ENCODE data around the gene FSTL4.

FSTL4 gene

DNA sequence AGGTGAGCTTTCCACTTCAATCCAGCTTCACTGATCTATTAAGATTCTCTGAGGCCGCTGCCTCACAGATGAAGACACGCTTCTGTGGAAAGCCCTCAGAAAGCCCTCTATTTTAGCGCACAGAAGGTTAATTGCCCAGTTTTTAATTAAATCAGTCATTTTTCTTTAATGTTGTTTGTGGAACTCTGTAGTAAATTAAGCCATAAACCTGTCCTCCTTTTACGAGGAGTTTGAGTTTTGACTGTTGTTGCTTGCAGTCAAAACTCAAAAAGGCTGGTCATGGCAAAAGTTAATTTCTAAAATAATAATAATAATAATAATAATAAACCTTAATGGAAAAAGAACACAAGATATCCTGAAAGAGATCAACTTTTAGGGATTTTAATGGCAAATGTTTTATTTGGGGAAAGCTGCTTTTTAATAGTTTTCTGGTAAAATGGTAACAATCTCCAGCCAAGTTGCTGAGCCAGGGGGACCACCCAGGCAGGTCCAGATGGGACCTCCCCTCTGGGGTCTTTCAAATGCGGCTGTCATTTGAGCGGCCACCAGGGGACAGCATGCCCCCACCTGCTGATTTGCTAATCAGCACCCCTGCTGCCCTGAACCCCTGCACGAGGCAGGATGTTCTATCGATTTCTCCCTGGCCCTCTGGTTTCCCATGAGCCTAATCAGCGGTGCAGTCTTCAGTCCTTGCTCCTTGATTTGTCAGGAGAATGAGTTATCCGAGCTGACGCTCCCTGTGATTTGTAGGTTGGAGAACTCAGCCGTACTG is 247.2 kb downstream of the FSTL4 start:
- no peak for DNase-seq (ENCODE audit: low read depth)

- no peak for DNase-seq (ENCODE audit: low read depth)
These were observed 248.3 kb downstream of the FSTL4 start for GRCh38 chr5:133363807-133364587.

DNA sequence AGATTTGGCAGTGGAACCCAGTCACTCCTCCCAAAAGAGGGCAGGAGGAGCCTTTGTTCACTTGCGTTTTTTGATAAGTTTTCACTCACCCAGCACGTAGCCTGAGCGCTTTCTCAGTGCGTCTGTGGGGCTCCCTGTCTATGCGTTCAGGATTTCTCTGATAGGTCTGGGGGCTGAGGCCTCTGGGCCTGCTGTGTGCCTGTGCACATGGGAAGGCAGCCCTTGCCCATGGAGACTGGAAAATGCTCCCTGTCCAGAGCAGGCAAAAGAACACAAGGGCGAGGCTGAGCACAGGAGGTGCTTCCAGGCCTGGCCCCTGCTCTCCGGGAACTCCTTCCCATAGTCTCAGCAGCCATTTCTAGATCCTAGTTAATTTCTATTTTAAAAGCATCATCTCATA is 249.9 kb downstream of the FSTL4 start:
- no peak for DNase-seq (ENCODE audit: low read depth)

DNA sequence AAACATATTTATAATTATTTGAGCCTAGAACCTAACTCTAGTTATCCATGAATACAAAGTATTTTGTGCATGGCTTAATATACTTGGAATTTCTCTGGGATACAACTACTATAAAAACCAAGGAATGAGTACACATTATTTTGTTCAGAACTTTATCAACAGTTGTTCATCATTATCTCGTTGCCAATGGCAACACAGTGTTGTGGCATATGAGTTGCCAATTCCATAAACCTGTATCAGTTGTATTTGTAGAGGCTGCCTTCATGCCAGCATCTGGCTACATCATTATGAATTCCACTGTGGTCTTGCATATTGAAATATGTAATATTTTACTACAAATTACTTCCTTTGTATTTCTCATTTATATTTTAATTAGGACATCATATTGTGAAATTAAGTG is 250.4 kb downstream of the FSTL4 start:
- DNase-seq (ENCODE audit: low read depth): no peak

- no peak for DNase-seq (ENCODE audit: low read depth)
These were observed 251.5 kb downstream of the FSTL4 start for GRCh38 chr5:133360693-133361472.

GRCh38 chr5:133359861-133360260 is 252.5 kb downstream of the FSTL4 start:
- DNase-seq (ENCODE audit: low read depth): no peak

DNA sequence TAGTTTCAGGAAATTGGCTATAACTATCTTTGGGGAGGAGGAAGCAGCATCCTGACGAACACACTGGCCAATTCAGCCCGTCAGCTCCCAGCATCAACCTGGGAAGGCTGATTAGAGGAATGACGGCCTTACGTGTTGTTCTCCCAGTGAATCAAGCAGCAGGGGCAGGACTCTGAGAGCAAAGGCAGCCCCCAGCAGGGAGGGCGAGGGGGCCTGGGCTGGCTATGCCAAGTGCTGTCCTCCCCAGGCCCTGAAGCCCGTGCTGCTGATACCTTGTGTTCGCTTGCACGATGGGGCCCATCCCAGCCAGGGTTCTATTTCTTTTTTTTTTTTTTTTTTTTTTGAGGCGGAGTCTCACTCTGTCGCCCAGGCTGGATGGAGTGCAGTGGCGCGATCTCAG is 254.1 kb downstream of the FSTL4 start:
- DNase-seq (ENCODE audit: low read depth): no peak

DNA sequence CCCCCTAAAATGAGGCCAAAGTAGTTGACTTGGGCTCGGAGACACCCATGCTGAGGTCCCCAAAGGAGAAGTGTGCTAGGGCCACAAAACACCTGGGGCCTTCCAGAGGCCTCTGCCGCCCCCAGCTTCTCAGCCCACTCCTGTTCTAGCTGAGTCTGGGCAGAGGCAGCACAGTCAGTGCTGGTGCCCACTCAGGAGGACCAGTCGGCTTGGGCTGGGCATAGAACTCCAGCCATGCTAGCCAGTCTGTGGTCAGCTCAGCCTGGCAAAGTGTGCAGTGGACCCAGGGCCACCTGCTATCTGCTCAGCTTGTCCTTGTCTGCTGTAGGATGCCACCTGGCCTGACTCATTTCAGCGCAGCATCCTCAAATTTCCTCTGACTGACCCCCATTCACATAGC is 254.6 kb downstream of the FSTL4 start:
- DNase-seq (ENCODE audit: low read depth): no peak

DNA sequence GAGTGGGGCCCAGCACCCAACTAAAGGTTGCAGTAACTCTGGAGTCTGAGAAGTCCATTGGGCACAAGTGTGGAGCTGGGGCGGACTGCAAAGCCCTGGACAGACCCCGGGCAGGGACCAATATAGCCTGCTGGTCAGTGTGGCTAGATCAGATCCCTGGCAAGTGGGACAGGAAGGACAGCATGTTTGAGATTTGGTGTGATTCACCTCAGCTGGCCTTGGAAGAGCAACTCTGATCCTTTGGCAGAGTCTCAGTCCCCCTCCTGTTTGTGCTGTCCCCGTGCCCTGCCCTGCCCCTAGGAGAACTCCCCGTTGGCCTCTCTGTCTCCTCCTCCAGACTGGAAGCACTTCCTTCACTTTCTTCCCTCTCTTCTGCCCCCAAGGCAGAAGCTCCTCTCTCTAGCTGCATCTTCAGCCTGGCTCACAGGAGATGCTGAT is 255.3 kb downstream of the FSTL4 start:
- no peak for DNase-seq (ENCODE audit: low read depth)

DNA sequence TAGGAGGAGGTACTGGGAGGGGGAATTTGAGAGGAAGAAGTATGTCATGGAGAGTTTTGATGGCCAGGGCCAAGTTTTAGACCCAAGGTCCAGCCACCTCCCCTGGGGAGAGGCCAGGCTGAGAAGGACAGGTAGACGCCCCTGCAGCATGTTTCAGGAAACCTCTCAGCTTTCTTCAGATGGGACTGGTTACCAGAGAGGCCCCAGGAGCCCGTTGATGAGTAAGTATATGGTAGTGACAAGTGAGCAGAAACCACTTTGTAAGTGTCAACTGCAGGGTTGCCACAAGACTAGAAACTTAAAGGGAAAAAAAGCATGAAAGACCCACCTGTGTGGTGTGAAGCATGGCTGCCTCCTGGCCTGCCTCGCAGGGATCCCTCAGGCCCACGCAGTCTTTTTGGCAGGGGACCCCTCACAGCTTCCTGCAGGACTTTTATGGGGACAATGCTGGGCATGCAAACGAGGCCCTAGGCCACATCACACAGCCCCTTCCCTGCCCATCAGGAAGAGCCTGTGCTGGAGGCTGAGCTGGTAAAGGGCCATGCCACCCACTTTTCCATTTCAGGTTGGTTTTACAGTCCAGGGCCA is 255.9 kb downstream of the FSTL4 start:
- DNase-seq (ENCODE audit: low read depth): no peak

DNA sequence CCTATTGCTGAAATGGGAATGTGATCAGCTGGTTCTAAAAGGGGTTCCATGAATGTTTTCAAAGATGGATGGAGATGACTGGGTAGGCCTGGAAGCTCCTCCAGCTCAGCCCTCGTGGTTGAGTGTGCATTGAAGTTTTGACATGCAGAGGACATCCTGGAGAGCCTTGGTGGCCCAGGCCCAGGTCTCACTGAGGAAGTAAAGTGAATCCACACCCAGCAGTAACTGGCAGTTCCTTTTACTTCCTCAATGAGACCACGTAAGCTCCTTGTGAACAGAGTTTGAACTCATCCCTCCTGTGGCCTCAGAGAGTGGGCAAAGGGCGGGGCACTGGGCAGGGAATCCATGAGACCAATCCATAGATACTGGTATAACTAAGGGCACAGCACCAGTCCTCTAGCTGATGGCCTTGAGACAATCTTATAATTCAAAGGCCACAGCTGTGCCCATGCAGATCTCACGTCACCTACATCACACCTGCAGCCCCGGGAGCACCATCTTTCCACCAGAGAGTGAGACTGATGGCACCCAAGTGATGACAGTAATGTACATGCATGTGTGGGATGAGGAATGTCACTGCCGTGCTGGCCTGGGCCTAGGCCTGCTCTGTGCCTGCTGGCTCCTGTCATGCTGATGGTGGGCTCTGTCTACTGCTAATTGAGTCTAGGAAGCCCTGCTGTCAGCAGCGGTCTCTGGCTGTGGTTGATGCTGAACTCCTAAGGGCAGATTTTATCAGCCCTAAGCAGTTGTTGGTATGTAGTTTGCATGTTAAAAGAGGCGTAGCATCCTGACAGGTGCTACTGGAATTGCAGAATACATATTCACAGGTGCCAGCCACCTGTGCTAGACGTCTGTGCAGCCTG is 257.8 kb downstream of the FSTL4 start:
- DNase-seq (ENCODE audit: low read depth): no peak

DNA sequence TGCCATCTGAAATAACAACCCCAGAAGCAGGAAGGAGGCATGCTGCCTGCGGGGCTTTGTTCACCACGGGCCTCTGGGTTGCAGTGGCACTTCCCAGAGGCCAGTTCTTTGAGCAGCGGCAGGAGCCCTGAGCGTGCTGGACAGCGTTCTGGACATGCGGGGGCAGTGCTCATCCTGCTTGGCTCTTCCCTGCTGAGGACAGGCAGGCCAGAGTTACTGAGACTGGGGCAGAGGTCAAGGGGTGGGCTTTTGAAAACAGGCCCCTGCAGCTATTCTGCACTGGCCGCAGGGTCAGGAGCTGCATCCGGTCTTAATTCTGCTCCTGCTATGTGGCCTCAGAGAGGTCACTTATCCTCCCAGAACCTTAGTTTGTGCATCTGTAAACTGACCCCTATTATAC is 258.6 kb downstream of the FSTL4 start:
- no peak for DNase-seq (ENCODE audit: low read depth)

DNA sequence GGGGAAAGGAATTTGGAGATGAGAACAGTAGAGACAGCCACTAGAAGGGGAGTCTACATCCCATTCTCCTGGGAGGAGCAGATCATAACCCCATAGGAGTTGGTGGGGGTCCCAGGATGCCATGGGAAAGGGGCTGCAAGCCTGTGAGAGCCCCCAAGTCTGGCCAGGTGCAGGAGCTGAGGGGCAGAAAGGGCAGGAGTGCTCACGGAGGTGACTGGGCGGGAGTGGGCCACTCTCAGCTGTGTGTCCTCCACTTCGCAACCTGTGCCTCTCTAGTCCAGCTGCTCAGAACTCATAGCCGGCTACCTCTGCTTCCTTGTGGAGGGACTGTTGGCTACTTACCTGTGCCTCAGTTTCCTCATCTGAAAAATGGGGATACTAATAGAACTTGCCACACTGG is 263.9 kb downstream of the FSTL4 start:
- no peak for DNase-seq (ENCODE audit: low read depth)

- no peak for DNase-seq (ENCODE audit: low read depth)
These were observed 265.3 kb downstream of the FSTL4 start for GRCh38 chr5:133347039-133347438.

DNA sequence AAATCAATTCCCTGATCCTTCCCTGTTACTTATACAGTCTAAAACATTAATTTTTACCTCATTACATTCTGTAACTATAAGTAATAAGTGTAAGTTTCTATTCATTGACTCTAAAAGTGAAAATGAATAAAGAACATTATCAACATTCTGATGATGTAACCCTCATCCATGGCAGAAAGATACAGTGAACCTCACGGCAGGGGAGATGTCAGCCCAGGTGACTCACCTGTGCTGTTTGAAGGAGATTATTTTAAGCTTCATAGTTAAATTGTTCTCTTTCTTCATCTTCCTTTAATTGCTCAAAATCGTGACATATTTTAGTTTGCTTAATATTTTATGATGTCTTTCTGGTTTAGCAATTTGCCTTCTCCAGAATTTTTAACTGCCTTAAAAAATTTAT is 268.1 kb downstream of the FSTL4 start:
- no peak for DNase-seq (ENCODE audit: low read depth)

- DNase-seq (ENCODE audit: low read depth): no peak
These were observed 269.1 kb downstream of the FSTL4 start for GRCh38 chr5:133343196-133343595.

DNA sequence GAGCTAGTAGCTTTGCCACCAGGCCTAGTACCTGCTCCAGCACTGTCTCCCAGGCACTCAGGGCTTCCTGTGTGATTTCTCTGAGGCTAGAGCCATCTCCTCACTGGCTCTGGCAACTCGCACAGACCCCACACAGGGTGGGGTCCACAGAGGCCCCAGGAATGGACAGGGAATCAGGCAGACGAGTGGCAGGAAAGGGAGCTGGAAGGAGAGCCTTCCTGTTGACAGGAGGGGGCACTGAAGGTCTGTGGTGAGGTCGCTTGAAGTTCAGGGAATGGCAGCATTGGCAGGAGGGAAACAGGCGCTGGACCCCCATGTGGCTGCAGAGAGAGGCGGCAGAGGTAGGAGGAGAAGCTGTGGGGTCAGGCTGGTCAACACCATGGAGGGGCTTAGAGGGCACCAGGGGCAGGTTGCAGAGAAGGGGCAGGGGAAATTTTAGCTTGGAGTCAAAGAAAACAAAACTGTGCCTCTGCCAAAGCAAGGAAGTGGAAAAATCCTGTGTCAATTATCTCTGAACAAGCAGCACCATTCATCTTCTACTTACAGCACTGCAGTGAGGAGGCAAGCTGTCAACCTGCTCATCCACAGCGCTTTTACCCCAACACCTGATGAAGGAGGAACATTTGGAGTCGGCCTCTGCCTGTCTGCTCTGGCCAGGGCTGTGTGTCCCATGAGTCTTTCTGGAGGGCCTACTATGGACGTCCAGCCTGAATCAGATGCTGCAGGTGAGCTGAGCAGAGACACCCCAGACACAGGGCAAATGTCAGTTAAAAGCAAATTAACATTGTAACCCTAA is 270.2 kb downstream of the FSTL4 start:
- no peak for DNase-seq (ENCODE audit: low read depth)

- no peak for DNase-seq (ENCODE audit: low read depth)
These were observed 271.0 kb downstream of the FSTL4 start for GRCh38 chr5:133341296-133341695.

GRCh38 chr5:133340822-133341221 is 271.5 kb downstream of the FSTL4 start:
- DNase-seq (ENCODE audit: low read depth): no peak

DNA sequence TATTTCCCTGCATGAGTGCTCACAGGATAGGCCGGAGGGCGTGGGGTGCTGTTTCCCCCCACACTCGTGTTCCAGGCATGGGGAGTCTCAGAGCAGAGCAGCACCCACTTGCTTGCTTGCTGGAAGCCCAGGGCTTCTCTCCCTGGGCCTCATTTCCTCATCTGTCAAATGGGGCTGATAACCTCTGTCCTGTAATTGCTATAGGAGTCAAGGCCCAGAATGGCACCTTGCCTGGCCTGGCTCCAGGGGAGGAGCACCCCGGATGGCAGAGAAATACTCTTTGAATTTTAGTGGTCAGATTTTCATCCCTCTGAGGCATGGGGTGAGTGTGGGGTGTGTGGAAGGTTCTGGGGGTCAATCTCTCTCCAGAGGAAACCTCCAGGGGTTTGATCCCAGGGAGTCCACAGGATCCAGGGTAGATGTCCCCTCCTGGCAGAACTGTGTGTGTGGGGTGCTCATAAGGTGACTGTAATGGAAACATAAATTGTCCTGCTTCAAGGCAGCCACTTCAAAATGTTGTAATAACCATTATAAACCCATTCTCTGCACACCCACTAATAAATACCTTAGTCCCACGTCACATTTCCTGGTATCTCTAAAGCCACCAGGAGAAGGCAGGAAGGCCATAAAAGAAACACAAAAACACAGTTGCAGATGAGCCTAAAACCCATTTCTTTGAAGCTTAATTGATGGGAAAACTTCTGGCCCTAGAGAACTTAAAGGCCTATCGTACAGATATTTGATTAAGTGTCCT is 272.2 kb downstream of the FSTL4 start:
- DNase-seq (ENCODE audit: low read depth): no peak
